ENCODE data around the gene ALLC. TPM values are rescaled to one million over a fixed set of nuclear protein-coding genes. Genes with fewer than 3 reads are reported as not detected.
A peak's percentile ranks its signal among the peaks of the same experiment; 100 is the strongest.

Gene ALLC
- total RNA-seq, 2 donors from 2014 or later, result not detected

DNA sequence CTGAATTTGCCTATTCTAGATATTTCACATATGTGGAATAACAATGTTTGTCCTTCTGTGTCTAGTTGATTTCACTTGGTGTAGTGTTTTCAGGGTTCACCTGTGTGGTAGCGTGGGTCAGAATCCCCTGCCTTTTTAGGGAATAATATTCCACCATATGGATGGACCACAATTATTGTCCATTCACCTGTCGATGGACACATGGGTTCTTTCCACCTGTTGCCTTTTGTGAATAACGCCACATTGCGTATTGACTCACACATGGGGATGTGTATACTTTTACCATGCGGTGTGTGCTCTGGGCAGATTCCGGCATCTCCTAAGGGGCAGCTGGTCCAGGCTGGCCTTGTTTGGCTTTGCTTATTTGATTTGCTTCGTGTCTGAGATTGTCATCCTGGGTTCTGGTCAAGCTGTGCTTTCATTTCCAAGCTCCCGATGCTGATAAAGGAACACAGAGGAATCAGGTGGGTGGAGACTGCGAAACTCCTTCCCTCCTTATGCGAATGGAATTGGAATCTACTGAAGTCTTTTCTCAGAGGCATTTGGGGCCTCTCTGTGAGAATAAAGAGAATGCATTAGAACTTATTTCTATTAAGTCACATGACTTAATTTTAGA lies 18.9 kb upstream of the ALLC start:
- Mint-ChIP-seq H3K4me1 (no peaks in the 10 kb centered on the region), H3K27ac (no peak overlapping the region), H3K36me3 (ENCODE audit: low read depth) (no peaks in the 10 kb centered on the region), H3K27me3 (ENCODE audit: insufficient read depth) (peaks cover 12% of the 10 kb centered on the region), H3K4me3 (no peak overlapping the region), H3K9me3 (no peaks in the 10 kb centered on the region)
- no peaks in the 10 kb centered on the region for H3K36me3 ChIP-seq (ENCODE audit: control insufficient read depth, insufficient read depth, low read length)
- H3K4me1 ChIP-seq (ENCODE audit: control insufficient read depth, insufficient read depth, low read length), result no peaks in the 10 kb centered on the region
- H3K4me3 ChIP-seq (ENCODE audit: low read length), result no peak overlapping the region
- H3K9me3 ChIP-seq (ENCODE audit: control insufficient read depth, low read length), result no peaks in the 10 kb centered on the region
- DNase-seq, result peak; percentile 37
- WGBS, 2 experiments (ENCODE audit: insufficient coverage in 1 of 2, insufficient read length in 1 of 2), result 88 to 90% methylated on average over 10 of the region's 10 CpGs
- TF ChIP-seq, protein P1, sequence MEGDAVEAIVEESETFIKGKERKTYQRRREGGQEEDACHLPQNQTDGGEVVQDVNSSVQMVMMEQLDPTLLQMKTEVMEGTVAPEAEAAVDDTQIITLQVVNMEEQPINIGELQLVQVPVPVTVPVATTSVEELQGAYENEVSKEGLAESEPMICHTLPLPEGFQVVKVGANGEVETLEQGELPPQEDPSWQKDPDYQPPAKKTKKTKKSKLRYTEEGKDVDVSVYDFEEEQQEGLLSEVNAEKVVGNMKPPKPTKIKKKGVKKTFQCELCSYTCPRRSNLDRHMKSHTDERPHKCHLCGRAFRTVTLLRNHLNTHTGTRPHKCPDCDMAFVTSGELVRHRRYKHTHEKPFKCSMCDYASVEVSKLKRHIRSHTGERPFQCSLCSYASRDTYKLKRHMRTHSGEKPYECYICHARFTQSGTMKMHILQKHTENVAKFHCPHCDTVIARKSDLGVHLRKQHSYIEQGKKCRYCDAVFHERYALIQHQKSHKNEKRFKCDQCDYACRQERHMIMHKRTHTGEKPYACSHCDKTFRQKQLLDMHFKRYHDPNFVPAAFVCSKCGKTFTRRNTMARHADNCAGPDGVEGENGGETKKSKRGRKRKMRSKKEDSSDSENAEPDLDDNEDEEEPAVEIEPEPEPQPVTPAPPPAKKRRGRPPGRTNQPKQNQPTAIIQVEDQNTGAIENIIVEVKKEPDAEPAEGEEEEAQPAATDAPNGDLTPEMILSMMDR (conservative IDR thresholded peaks at IDR 0.05), result no peak
- H3K27me3 ChIP-seq (ENCODE audit: control insufficient read depth, insufficient read depth, low read length, poor library complexity, severe bottlenecking), result no peaks in the 10 kb centered on the region
- H3K27ac ChIP-seq (ENCODE audit: low read depth, low read length), result no peak overlapping the region
- H3K9ac ChIP-seq (ENCODE audit: extremely low read depth, low read length, poor library complexity, severe bottlenecking), result no peak overlapping the region

DNA sequence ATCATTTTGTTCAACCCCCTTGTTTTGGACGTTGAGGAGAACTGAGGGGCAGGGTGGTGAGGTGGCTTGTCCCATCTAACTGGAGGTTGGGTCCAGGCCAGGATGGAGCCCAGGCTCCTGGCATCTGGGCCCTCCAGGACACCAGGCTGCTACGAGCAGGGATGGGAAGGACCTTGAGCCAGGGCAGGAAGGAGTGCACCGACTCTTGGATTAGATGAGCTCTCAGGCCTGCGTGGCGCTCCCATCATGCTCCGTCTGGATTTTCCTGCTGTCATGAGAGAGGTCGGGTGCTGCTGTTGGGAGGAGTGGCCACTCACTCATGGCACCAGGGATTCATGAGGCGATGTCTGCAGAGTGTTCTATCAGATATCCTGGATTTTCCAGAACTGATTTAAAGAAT lies 18.3 kb upstream of the ALLC start:
- no peak overlapping the region for H3K4me3 Mint-ChIP-seq
- TF ChIP-seq, protein P1 (conservative IDR thresholded peaks at IDR 0.05), result no peak
- no peaks in the 10 kb centered on the region for H3K9me3 Mint-ChIP-seq
- no peaks in the 10 kb centered on the region for H3K4me1 ChIP-seq (ENCODE audit: control insufficient read depth, insufficient read depth, low read length)
- H3K4me3 ChIP-seq (ENCODE audit: low read length), result no peak overlapping the region
- WGBS, 2 experiments (ENCODE audit: insufficient coverage in 1 of 2, insufficient read length in 1 of 2), result 90% methylated on average over 7 to 8 of the region's 8 CpGs
- no peaks in the 10 kb centered on the region for H3K36me3 ChIP-seq (ENCODE audit: control insufficient read depth, insufficient read depth, low read length)
- H3K4me1 Mint-ChIP-seq, result no peaks in the 10 kb centered on the region
- no peaks in the 10 kb centered on the region for H3K9me3 ChIP-seq (ENCODE audit: control insufficient read depth, low read length)
- H3K27ac ChIP-seq (ENCODE audit: low read depth, low read length), result no peak overlapping the region
- peaks cover 12% of the 10 kb centered on the region for H3K27me3 Mint-ChIP-seq (ENCODE audit: insufficient read depth)
- no peaks in the 10 kb centered on the region for H3K27me3 ChIP-seq (ENCODE audit: control insufficient read depth, insufficient read depth, low read length, poor library complexity, severe bottlenecking)
- DNase-seq, result peak; percentile 15
- H3K27ac Mint-ChIP-seq, result no peak overlapping the region
- no peak overlapping the region for H3K9ac ChIP-seq (ENCODE audit: extremely low read depth, low read length, poor library complexity, severe bottlenecking)
- H3K36me3 Mint-ChIP-seq (ENCODE audit: low read depth), result no peaks in the 10 kb centered on the region

DNA sequence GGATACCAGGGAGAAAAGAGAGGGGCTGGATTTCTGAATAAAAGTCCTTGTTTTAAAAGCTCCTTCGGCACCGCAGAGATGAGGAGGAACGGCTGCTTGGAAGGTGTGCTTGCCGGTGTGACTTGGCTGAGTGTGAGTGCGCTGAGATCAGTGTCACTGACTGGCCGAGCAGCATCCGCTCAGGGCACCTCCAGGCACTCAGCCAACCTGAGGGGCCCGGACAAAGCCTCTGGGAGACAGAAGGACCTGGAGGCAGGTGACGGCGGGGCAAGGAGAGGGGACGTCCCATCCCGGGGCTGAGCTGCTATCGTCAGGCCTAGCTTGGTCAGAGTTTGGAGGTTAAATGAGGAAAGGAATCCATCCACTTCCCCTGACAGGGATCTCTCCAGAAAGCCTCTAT lies 16.8 kb upstream of the ALLC start:
- H3K27me3 ChIP-seq (ENCODE audit: control insufficient read depth, insufficient read depth, low read length, poor library complexity, severe bottlenecking), result no peaks in the 10 kb centered on the region
- TF ChIP-seq, protein P1 (conservative IDR thresholded peaks at IDR 0.05), result no peak
- H3K36me3 ChIP-seq (ENCODE audit: control insufficient read depth, insufficient read depth, low read length), result no peaks in the 10 kb centered on the region
- Mint-ChIP-seq H3K36me3 (ENCODE audit: low read depth) (no peaks in the 10 kb centered on the region), H3K27ac (no peak overlapping the region), H3K4me1 (peaks cover 4% of the 10 kb centered on the region), H3K27me3 (ENCODE audit: insufficient read depth) (peaks cover 8% of the 10 kb centered on the region), H3K9me3 (no peaks in the 10 kb centered on the region), H3K4me3 (no peak overlapping the region)
- H3K9me3 ChIP-seq (ENCODE audit: control insufficient read depth, low read length), result no peaks in the 10 kb centered on the region
- no peak overlapping the region for H3K9ac ChIP-seq (ENCODE audit: extremely low read depth, low read length, poor library complexity, severe bottlenecking)
- H3K4me1 ChIP-seq (ENCODE audit: control insufficient read depth, insufficient read depth, low read length), result no peaks in the 10 kb centered on the region
- no peak overlapping the region for H3K27ac ChIP-seq (ENCODE audit: low read depth, low read length)
- 89 to 93% methylated on average over 7 to 13 of the region's 13 CpGs for WGBS, 2 experiments (ENCODE audit: insufficient coverage in 1 of 2, insufficient read length in 1 of 2)
- no peak overlapping the region for H3K4me3 ChIP-seq (ENCODE audit: low read length)
- peak; percentile 36 for DNase-seq

Measured in endodermal cell (in vitro differentiated cells).